Adrenal gland (tissue), 5 donors: ENCODE data around the gene UGDH.

Experiments
- POLR2A ChIP-seq, 2 donors: fragments of 450-650 bp; IDR thresholded peaks; one replicate each; pipeline ENCODE4 v1.6.1; 2017; ENCODE audit warnings: antibody characterized with exemption in 2 of 2, mild to moderate bottlenecking in 2 of 2, moderate library complexity in 1 of 2
- TF ChIP-seq, protein P1 (sequence below), 6 experiments: fragments of 450-650 bp in 4 of 6; fragments of 200-600 bp in 2 of 6; sonication (generic) in 1 of 6; IDR thresholded peaks; 1 replicate in 5 of 6; 2 replicates in 1 of 6; pipeline versions ENCODE4 v1.5.1 to v1.8.0; 2016 to 2021; ENCODE audit warnings: antibody characterized with exemption in 6 of 6, mild to moderate bottlenecking in 2 of 6, moderate library complexity in 1 of 6
- donor health status: DM: no; HTN: no; CAD: no.

DNA sequence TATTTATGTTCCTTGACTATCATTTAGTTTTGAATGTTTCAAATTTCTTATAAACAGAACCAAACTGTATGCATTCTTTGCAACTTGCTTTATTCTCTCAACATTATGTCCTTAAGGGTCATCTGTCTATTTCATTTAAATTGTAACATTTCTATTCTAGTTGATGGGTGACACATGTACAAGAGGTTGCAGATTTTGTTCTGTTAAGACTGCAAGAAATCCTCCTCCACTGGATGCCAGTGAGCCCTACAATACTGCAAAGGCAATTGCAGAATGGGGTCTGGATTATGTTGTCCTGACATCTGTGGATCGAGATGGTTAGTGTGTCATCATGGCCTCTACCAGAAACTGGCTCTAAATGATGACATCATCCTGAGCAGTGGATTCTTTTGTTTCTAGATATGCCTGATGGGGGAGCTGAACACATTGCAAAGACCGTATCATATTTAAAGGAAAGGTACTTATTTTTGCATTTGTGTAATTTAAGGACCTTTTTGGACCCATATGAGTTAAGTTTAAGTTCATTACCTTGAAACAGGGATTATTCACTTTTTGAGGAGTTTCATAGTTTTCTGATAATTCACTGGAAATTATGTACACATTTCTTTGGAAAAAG is 62.2 kb downstream of the UGDH start:
- TF ChIP-seq, protein P1, sequence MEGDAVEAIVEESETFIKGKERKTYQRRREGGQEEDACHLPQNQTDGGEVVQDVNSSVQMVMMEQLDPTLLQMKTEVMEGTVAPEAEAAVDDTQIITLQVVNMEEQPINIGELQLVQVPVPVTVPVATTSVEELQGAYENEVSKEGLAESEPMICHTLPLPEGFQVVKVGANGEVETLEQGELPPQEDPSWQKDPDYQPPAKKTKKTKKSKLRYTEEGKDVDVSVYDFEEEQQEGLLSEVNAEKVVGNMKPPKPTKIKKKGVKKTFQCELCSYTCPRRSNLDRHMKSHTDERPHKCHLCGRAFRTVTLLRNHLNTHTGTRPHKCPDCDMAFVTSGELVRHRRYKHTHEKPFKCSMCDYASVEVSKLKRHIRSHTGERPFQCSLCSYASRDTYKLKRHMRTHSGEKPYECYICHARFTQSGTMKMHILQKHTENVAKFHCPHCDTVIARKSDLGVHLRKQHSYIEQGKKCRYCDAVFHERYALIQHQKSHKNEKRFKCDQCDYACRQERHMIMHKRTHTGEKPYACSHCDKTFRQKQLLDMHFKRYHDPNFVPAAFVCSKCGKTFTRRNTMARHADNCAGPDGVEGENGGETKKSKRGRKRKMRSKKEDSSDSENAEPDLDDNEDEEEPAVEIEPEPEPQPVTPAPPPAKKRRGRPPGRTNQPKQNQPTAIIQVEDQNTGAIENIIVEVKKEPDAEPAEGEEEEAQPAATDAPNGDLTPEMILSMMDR (IDR thresholded peaks at IDR 0.05), result no peak
- no peak for TF ChIP-seq POLR2A (IDR thresholded peaks at IDR 0.05)
